H1 (cell line): ENCODE data around the gene GSG1L. TPM values are rescaled to one million over a fixed set of nuclear protein-coding genes. Genes with fewer than 3 reads are reported as not detected.

ENCODE experiments used
- BRCA1 ChIP-seq: IDR thresholded peaks from 2 replicates; pipeline ENCODE4 v1.6.1; 2012; ENCODE audit warnings: low read depth, low read length, improper control_type of control experiment
- EGR1 ChIP-seq: IDR thresholded peaks from 2 replicates; pipeline ENCODE4 v1.6.1; 2011; ENCODE audit warnings: low read depth, low read length, borderline replicate concordance
- EZH2 ChIP-seq: fragments of 200-600 bp; sonication (generic); IDR thresholded peaks from 2 replicates; pipeline ENCODE4 v1.7.1; 2012; ENCODE audit warnings: low read depth, mild to moderate bottlenecking, moderate library complexity, low read length, inconsistent platforms; ENCODE audit not compliant: severe bottlenecking
- FOSL1 ChIP-seq: IDR thresholded peaks from 2 replicates; pipeline ENCODE4 v1.6.1; 2011; ENCODE audit warnings: mild to moderate bottlenecking, low read depth, low read length, moderate library complexity; ENCODE audit not compliant: insufficient read depth
- JUND ChIP-seq: IDR thresholded peaks from 2 replicates; pipeline ENCODE4 v1.6.1; 2011; ENCODE audit warnings: mild to moderate bottlenecking, improper control_type of control experiment, low read length
- MAX ChIP-seq: IDR thresholded peaks from 2 replicates; pipeline ENCODE4 v1.6.1; 2012; ENCODE audit warnings: inconsistent platforms
- POU5F1 ChIP-seq: IDR thresholded peaks from 2 replicates; pipeline ENCODE4 v1.6.1; 2011; ENCODE audit warnings: low read depth, mild to moderate bottlenecking, low read length, moderate library complexity
- SRF ChIP-seq: IDR thresholded peaks from 2 replicates; pipeline ENCODE4 v1.6.1; 2011; ENCODE audit warnings: mild to moderate bottlenecking, low read depth, low read length, moderate library complexity
- polyA plus RNA-seq, 7 experiments: library from polyadenylated mRNA; depleted of rRNA in 3 of 7; stranded (reverse) in 5 of 7; unstranded in 2 of 7; fragments of >200 nt in 5 of 7; fragments of 200-250 nt in 2 of 7; gene quantifications; 1 replicate in 5 of 7; 2 replicates in 1 of 7; 4 replicates in 1 of 7; pipeline versions ENCODE4 v1.2.1 to v1.2.3, GENCODE V29; 2011 to 2013; ENCODE audit warnings: missing spikeins in 2 of 7, mixed read lengths in 2 of 7
- total RNA-seq: library from RNA; stranded (reverse); fragmentation: NEBNext Ultra II Directional; extraction: Animal tissue kit (Norgen Biotek cat#: 25700); gene quantifications from 2 replicates; pipeline ENCODE4 v1.2.1, GENCODE V29; 2021
- TF ChIP-seq, protein P1 (sequence below): IDR thresholded peaks from 2 replicates; pipeline ENCODE4 v1.6.1; 2011; ENCODE audit warnings: low read length, improper control_type of control experiment

Gene GSG1L
- total and polyA plus RNA-seq, 2 of the 8 experiments (the other 6 are each of a cell fraction or from before 2014, with no cell fraction given) = 0.71 to 1.1 TPM

GRCh38 chr16:27806986-27807385 lies 256.5 kb downstream of the GSG1L start (continued):
- no peak for TF ChIP-seq MAX
- TF ChIP-seq EZH2 = no peak
- no peak for TF ChIP-seq SRF
- TF ChIP-seq, protein P1, sequence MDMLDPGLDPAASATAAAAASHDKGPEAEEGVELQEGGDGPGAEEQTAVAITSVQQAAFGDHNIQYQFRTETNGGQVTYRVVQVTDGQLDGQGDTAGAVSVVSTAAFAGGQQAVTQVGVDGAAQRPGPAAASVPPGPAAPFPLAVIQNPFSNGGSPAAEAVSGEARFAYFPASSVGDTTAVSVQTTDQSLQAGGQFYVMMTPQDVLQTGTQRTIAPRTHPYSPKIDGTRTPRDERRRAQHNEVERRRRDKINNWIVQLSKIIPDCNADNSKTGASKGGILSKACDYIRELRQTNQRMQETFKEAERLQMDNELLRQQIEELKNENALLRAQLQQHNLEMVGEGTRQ = no peak
- no peak for TF ChIP-seq JUND
- no peak for TF ChIP-seq FOSL1
- no peak for TF ChIP-seq POU5F1
- TF ChIP-seq EGR1 = no peak
- TF ChIP-seq BRCA1 = no peak
- TF ChIP-seq, all 59 proteins: peak for 0
